ENCODE measurements around the gene FBP1. TPM values are rescaled to one million over a fixed set of nuclear protein-coding genes. Genes with fewer than 3 reads are reported as not detected.

The FBP1 gene
- total and polyA plus RNA-seq, 10 of the 15 experiments (the other 5 are each of a cell fraction or from before 2014, with no cell fraction given): 0.11 to 0.38 (median 0.15) TPM; not detected in 7

- TF ChIP-seq RBBP5 (conservative IDR thresholded peaks at IDR 0.05) (no peak), ZZZ3 (IDR thresholded peaks at IDR 0.05; ENCODE audit: control insufficient read depth, insufficient read length, low read depth) (no peak), IRF3 (IDR thresholded peaks at IDR 0.05) (no peak)
- TF ChIP-seq, protein P1, sequence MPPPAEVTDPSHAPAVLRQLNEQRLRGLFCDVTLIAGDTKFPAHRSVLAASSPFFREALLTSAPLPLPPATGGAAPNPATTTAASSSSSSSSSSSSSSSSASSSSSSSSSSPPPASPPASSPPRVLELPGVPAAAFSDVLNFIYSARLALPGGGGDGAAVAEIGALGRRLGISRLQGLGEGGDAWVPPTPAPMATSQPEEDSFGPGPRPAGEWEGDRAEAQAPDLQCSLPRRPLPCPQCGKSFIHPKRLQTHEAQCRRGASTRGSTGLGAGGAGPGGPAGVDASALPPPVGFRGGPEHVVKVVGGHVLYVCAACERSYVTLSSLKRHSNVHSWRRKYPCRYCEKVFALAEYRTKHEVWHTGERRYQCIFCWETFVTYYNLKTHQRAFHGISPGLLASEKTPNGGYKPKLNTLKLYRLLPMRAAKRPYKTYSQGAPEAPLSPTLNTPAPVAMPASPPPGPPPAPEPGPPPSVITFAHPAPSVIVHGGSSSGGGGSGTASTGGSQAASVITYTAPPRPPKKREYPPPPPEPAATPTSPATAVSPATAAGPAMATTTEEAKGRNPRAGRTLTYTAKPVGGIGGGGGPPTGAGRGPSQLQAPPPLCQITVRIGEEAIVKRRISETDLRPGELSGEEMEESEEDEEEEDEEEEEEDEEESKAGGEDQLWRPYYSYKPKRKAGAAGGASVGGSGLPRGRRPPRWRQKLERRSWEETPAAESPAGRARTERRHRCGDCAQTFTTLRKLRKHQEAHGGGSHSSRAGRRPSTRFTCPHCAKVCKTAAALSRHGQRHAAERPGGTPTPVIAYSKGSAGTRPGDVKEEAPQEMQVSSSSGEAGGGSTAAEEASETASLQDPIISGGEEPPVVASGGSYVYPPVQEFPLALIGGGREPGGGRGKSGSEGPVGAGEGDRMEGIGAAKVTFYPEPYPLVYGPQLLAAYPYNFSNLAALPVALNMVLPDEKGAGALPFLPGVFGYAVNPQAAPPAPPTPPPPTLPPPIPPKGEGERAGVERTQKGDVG (CRISPR knock-in tag; IDR thresholded peaks at IDR 0.05): no peak
Measured at GRCh38 chr9:94642501-94642900, 3.2 kb upstream of the FBP1 start (continued).

GRCh38 chr9:94639999-94640376 lies 670 bp upstream of the FBP1 start:
- 63% methylated on average over 15 of the region's 15 CpGs for WGBS (ENCODE audit: insufficient coverage, insufficient replicate concordance, low lambda C conversion rate, missing lambda C conversion rate)
- no peak overlapping the region for H3K27ac ChIP-seq (ENCODE audit: control insufficient read depth, insufficient read depth)
- RAD21 ChIA-PET (ENCODE audit: unreplicated experiment): no interaction called here
- no peak for TF ChIP-seq MTA3 (IDR thresholded peaks at IDR 0.05; ENCODE audit: borderline replicate concordance, low read length)
- TF ChIP-seq FOXK2 (IDR thresholded peaks at IDR 0.05): no peak
- no peak for TF ChIP-seq KAT2A (conservative IDR thresholded peaks at IDR 0.05; ENCODE audit: control insufficient read depth, low read depth, low read length)
- TF ChIP-seq CHD4 (IDR thresholded peaks at IDR 0.05): no peak
- TF ChIP-seq NR2C2 (IDR thresholded peaks at IDR 0.05; ENCODE audit: borderline replicate concordance, control insufficient read depth, insufficient read length, low read depth): no peak
- TF ChIP-seq SPI1 (IDR thresholded peaks at IDR 0.05; ENCODE audit: borderline replicate concordance, insufficient read depth, low read depth, low read length): no peak
- no peak for TF ChIP-seq TBL1XR1 (IDR thresholded peaks at IDR 0.05; ENCODE audit: low read depth, low read length)
- TF ChIP-seq, protein P2, sequence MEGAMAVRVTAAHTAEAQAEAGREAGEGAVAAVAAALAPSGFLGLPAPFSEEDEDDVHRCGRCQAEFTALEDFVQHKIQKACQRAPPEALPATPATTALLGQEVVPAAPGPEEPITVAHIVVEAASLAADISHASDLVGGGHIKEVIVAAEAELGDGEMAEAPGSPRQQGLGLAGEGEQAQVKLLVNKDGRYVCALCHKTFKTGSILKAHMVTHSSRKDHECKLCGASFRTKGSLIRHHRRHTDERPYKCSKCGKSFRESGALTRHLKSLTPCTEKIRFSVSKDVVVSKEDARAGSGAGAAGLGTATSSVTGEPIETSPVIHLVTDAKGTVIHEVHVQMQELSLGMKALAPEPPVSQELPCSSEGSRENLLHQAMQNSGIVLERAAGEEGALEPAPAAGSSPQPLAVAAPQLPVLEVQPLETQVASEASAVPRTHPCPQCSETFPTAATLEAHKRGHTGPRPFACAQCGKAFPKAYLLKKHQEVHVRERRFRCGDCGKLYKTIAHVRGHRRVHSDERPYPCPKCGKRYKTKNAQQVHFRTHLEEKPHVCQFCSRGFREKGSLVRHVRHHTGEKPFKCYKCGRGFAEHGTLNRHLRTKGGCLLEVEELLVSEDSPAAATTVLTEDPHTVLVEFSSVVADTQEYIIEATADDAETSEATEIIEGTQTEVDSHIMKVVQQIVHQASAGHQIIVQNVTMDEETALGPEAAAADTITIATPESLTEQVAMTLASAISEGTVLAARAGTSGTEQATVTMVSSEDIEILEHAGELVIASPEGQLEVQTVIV (IDR thresholded peaks at IDR 0.05; ENCODE audit: borderline replicate concordance, partially characterized antibody): no peak
- no peak for TF ChIP-seq POLR2A (IDR thresholded peaks at IDR 0.05; ENCODE audit: low read depth, low read length)
- TF ChIP-seq, protein P3, sequence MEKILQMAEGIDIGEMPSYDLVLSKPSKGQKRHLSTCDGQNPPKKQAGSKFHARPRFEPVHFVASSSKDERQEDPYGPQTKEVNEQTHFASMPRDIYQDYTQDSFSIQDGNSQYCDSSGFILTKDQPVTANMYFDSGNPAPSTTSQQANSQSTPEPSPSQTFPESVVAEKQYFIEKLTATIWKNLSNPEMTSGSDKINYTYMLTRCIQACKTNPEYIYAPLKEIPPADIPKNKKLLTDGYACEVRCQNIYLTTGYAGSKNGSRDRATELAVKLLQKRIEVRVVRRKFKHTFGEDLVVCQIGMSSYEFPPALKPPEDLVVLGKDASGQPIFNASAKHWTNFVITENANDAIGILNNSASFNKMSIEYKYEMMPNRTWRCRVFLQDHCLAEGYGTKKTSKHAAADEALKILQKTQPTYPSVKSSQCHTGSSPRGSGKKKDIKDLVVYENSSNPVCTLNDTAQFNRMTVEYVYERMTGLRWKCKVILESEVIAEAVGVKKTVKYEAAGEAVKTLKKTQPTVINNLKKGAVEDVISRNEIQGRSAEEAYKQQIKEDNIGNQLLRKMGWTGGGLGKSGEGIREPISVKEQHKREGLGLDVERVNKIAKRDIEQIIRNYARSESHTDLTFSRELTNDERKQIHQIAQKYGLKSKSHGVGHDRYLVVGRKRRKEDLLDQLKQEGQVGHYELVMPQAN (conservative IDR thresholded peaks at IDR 0.05): no peak
- TF ChIP-seq SMC3 (IDR thresholded peaks at IDR 0.05; ENCODE audit: borderline replicate concordance, low read length): no peak

More at GRCh38 chr9:94639999-94640376, 670 bp upstream of the FBP1 start:
- H3K79me2 ChIP-seq (ENCODE audit: control insufficient read depth, insufficient read depth, low read length): no peaks in the 10 kb centered on the region
- H3K36me3 ChIP-seq (ENCODE audit: control insufficient read depth in 2 of 2, insufficient read depth in 2 of 2, low read length in 1 of 2): no peaks in the 10 kb centered on the region
- H3K4me1 ChIP-seq (ENCODE audit: control insufficient read depth, insufficient read depth, low read length): peaks cover 4% of the 10 kb centered on the region; the same call in 1 of the 2 replicates
- ATAC-seq (no peak), FAIRE-seq (no peak), DNase-seq (ENCODE audit: low read depth, low spot score) (no peak)
- peak overlapping the region; percentile 61; the same call in 1 of the 2 replicates for H3K4me3 ChIP-seq
- intact Hi-C loops (cut with micrococcal nuclease; ENCODE audit: unreplicated experiment): no loop called here
- ChIA-PET POLR2A (no interaction called here), SMC1A (ENCODE audit: uncharacterized antibody, unreplicated experiment) (no interaction called here), CTCF (no interaction called here)
- H3K9ac ChIP-seq (ENCODE audit: control insufficient read depth, insufficient read depth, low read length): no peak overlapping the region
- in situ Hi-C loops (cut with MboI): no loop called here
- peak overlapping the region; percentile 96 for H3K4me2 ChIP-seq (ENCODE audit: control insufficient read depth, insufficient read depth)
- H2AFZ ChIP-seq (ENCODE audit: control insufficient read depth, low read depth, low read length): no peak overlapping the region
- no TSS peak for BruUV-seq (replicated peaks)
- no peaks in the 10 kb centered on the region for H3K9me3 ChIP-seq (replicated peaks; ENCODE audit: control insufficient read depth, insufficient read depth, low read length)
- peaks cover 4 to 7% of the 10 kb centered on the region in 2 experiments; a peak in 3 of 4 replicates for H3K27me3 ChIP-seq (replicated peaks in 1 of 2; ENCODE audit: control insufficient read depth in 2 of 2, insufficient read depth in 2 of 2, low read length in 1 of 2)
- no peaks in the 10 kb centered on the region for H4K20me1 ChIP-seq (ENCODE audit: control insufficient read depth, insufficient read depth)

All from GM12878 (cell line).